Brain microvascular endothelial cell (primary cell): ENCODE data around the gene TRIM54.

Experiments
- DNase-seq: peaks from one replicate; pipeline ENCODE4 v3.0.0-alpha.2; 2020
- H3K27ac ChIP-seq: fragments of 250-450 bp; sonication (Bioruptor Pico); 2 replicates; pipeline ENCODE4 v1.5.1; 2020; ENCODE audit warnings: mild to moderate bottlenecking, moderate library complexity
- H3K27me3 ChIP-seq: fragments of 250-450 bp; sonication (Bioruptor Pico); replicated peaks from 2 replicates; pipeline ENCODE4 v1.5.1; 2020; ENCODE audit warnings: mild to moderate bottlenecking
- H3K36me3 ChIP-seq: fragments of 250-450 bp; sonication (Bioruptor Pico); replicated peaks from 2 replicates; pipeline ENCODE4 v1.5.1; 2020; ENCODE audit warnings: mild to moderate bottlenecking
- H3K4me3 ChIP-seq: 2 replicates; pipeline ENCODE4 v1.5.1; 2011; ENCODE audit warnings: low read depth, mild to moderate bottlenecking, control low read depth, low read length, moderate library complexity
- in situ Hi-C: cut with HindIII; loops from 2 replicates; pipeline ENCODE4 v1.10.0; 2017; ENCODE audit warnings: low sequenced_read_pairs, low pct_ligation_motif_present
- TF ChIP-seq, protein P1 (sequence below): IDR thresholded peaks from 2 replicates; pipeline ENCODE4 v1.5.1; 2011; ENCODE audit warnings: low read depth, mild to moderate bottlenecking, moderate library complexity, low read length, control low read depth, inconsistent platforms; ENCODE audit errors: missing control alignments

The TRIM54 gene

DNA sequence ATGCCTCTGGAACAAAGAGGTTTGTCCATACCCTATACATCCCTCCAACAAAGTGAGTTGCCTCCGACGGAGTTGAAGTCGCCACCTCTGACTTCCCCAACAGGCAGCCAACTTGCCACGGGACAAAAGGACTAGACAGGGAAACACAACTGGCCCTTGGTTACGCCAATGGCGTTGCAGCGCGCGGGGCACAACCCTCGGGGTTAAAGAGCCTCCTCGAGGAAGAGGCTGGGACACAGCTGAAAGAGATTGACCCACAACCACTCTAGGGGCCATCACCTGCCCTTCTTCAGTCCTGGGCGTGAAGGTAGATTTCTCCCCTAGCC lies 73.8 kb downstream of the TRIM54 start:
- peak; percentile 49 for DNase-seq
- TF ChIP-seq, protein P1, sequence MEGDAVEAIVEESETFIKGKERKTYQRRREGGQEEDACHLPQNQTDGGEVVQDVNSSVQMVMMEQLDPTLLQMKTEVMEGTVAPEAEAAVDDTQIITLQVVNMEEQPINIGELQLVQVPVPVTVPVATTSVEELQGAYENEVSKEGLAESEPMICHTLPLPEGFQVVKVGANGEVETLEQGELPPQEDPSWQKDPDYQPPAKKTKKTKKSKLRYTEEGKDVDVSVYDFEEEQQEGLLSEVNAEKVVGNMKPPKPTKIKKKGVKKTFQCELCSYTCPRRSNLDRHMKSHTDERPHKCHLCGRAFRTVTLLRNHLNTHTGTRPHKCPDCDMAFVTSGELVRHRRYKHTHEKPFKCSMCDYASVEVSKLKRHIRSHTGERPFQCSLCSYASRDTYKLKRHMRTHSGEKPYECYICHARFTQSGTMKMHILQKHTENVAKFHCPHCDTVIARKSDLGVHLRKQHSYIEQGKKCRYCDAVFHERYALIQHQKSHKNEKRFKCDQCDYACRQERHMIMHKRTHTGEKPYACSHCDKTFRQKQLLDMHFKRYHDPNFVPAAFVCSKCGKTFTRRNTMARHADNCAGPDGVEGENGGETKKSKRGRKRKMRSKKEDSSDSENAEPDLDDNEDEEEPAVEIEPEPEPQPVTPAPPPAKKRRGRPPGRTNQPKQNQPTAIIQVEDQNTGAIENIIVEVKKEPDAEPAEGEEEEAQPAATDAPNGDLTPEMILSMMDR = no peak
- in situ Hi-C loops = no loop called here
- peak overlapping the region; percentile 92 for H3K27ac ChIP-seq
- no peaks in the 10 kb centered on the region for H3K36me3 ChIP-seq
- peak overlapping the region; percentile 98 for H3K4me3 ChIP-seq
- H3K27me3 ChIP-seq = no peaks in the 10 kb centered on the region

DNA sequence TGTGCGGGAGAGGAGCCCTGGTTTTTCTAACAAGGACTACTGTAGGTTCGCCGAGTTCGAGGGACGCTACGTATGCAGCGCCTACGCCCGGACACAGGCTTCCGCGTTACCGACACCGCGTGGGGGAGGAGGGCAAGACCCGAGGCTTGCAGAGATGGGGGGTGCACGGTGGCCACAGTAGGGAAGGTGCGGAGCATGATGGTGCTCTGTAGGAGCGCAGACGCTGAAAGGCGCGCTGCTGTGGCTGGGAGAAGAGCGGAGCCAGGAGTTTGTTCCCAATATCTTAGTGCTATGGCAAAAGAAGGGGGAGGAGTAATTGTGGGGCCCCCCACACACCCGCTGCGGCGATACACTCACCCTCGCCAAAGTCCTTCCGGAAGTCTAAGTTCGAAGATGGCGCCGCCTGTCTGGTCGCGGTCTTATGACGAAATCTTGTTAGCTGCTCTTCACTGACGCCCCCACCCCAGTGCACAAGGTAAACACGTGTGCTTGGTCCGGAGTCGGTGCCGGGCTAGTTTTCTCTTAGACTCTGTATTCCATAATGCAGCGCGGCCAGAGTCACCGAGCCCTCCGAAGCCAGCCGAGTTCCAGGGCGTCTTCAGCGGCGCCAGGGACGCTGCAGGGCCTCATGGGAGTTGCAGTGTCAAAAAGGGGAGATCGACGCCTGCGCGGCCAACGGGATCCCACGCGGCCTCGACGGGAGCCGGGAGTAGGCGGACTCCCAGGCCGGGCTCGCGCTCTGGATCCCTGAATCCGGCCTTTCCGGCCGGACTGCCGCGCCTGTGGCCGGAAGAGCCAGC lies 74.4 kb downstream of the TRIM54 start, which contains the start of gene GTF3C2:
Gene GTF3C2 (minus strand): TSS at position 383 of the 800 bp plus-strand sequence. CDS start 13,210 bp downstream, outside the sequence.
- TF ChIP-seq, protein P1 = no peak
- peak within 1 kb of the TSS; percentile 98 for H3K4me3 ChIP-seq

More for the DNA sequence above, 74.4 kb downstream of the TRIM54 start, which contains the start of gene GTF3C2:
- peak within 1 kb of the TSS; percentile 92 for H3K27ac ChIP-seq
- no peaks in the 10 kb centered on the region for H3K36me3 ChIP-seq
- H3K27me3 ChIP-seq = no peaks in the 10 kb centered on the region
- in situ Hi-C loops = no loop called here
- DNase-seq = peak; percentile 95
